H1 (cell line): ENCODE data around the gene SNTG2. TPM values are rescaled to one million over a fixed set of nuclear protein-coding genes. Genes with fewer than 3 reads are reported as not detected.

ENCODE experiments used
- CTCF ChIA-PET: fragments of 300-600 bp; sonication (Branson Sonifier 250); formaldehyde crosslinking; loops from one replicate; lab custom pipeline; 2021; ENCODE audit not compliant: partially characterized antibody; lab: Charles Lee
- POLR2A ChIA-PET: fragments of 300-600 bp; sonication (Branson Sonifier 250); formaldehyde crosslinking; loops from one replicate; lab custom pipeline; 2021; ENCODE audit warnings: inconsistent platforms; ENCODE audit not compliant: partially characterized antibody; lab: Charles Lee
- DNase-seq, 2 experiments: peaks; one replicate each; pipeline versions ENCODE4 v3.0.0 to v3.0.0-alpha.2; 2010 to 2022; ENCODE audit warnings: low spot score in 2 of 2, low read depth in 1 of 2, mixed read lengths in 1 of 2
- FAIRE-seq: peaks from 2 replicates; lab custom pipeline; 2011; peaks lifted over from hg19 to GRCh38; lab: Jason Lieb, UNC
- H2AFZ ChIP-seq: 2 replicates; pipeline ENCODE4 v1.8.1; 2012; ENCODE audit warnings: low read length, inconsistent platforms
- H2AK5ac ChIP-seq: 2 replicates; pipeline ENCODE4 v1.6.1; 2013; ENCODE audit warnings: low read depth, low read length
- H2BK120ac ChIP-seq: replicated peaks from 2 replicates; pipeline ENCODE3; 2013; ENCODE audit warnings: low read depth, low read length, inconsistent platforms
- H2BK12ac ChIP-seq: 2 replicates; pipeline ENCODE4 v1.6.1; 2013; ENCODE audit warnings: low read depth, low read length
- H2BK15ac ChIP-seq: 2 replicates; pipeline ENCODE4 v1.6.1; 2013; ENCODE audit warnings: low read length
- H2BK20ac ChIP-seq: 2 replicates; pipeline ENCODE4 v1.6.1; 2013; ENCODE audit warnings: low read length
- H2BK5ac ChIP-seq: 2 replicates; pipeline ENCODE4 v1.6.1; 2013; ENCODE audit warnings: low read depth, low read length
- H3K14ac ChIP-seq: 2 replicates; pipeline ENCODE4 v1.6.1; 2013; ENCODE audit warnings: inconsistent platforms; ENCODE audit not compliant: insufficient read length
- H3K18ac ChIP-seq: 2 replicates; pipeline ENCODE4 v1.6.1; 2013; ENCODE audit warnings: low read length; ENCODE audit errors: extremely low read depth
- H3K23ac ChIP-seq: 2 replicates; pipeline ENCODE4 v1.6.1; 2013; ENCODE audit warnings: inconsistent platforms; ENCODE audit not compliant: insufficient read length
- H3K23me2 ChIP-seq: 2 replicates; pipeline ENCODE4 v1.6.1; 2013; ENCODE audit warnings: low read depth, low read length
- H3K27ac ChIP-seq: 2 replicates; pipeline ENCODE4 v1.6.1; 2011; ENCODE audit warnings: low read depth, low read length, inconsistent platforms
- H3K27me3 ChIP-seq, 4 experiments: replicated peaks in 1 of 4; 1 replicate in 1 of 4; 2 replicates in 3 of 4; pipeline versions ENCODE4 v1.6.1 to v1.8.1; 2011 to 2013; ENCODE audit warnings: low read length in 3 of 4, mild to moderate bottlenecking in 3 of 4, inconsistent platforms in 2 of 4, mixed read lengths in 2 of 4, moderate library complexity in 1 of 4; ENCODE audit not compliant: control insufficient read depth in 3 of 4, insufficient read depth in 3 of 4; ENCODE audit errors: extremely low read depth in 1 of 4
- H3K36me3 ChIP-seq, 4 experiments: 2 replicates each; pipeline versions ENCODE4 v1.6.1 to v1.8.1; 2011 to 2013; ENCODE audit warnings: mild to moderate bottlenecking in 4 of 4, low read length in 3 of 4, moderate library complexity in 2 of 4, control low read depth in 1 of 4, inconsistent platforms in 1 of 4; ENCODE audit not compliant: insufficient read depth in 4 of 4, control insufficient read depth in 2 of 4
- H3K4ac ChIP-seq: replicated peaks from 2 replicates; pipeline ENCODE3; 2013; ENCODE audit warnings: low read length, low read depth, mixed read lengths, inconsistent platforms; ENCODE audit not compliant: insufficient read length
- H3K4me1 ChIP-seq, 4 experiments: replicated peaks in 1 of 4; 1 replicate in 1 of 4; 2 replicates in 3 of 4; pipeline versions ENCODE4 v1.6.1 to v1.8.1; 2011 to 2013; ENCODE audit warnings: low read length in 3 of 4, inconsistent platforms in 2 of 4, mixed read lengths in 1 of 4; ENCODE audit not compliant: insufficient read depth in 4 of 4, control insufficient read depth in 3 of 4
- H3K4me2 ChIP-seq, 2 experiments: 2 replicates each; pipeline versions ENCODE4 v1.6.1 to v1.8.1; 2011 to 2013; ENCODE audit warnings: low read depth in 2 of 2, low read length in 2 of 2, control low read depth in 1 of 2, inconsistent platforms in 1 of 2, mild to moderate bottlenecking in 1 of 2; ENCODE audit not compliant: insufficient read depth in 1 of 2
- H3K4me3 ChIP-seq, 4 experiments: fragments of 200-600, 300-600 bp in 1 of 4; sonication (generic), shearing (Covaris generic), sonication (Bioruptor Twin) in 1 of 4; 2 replicates each; pipeline versions ENCODE4 v1.5.1 to v1.8.1; 2011 to 2016; ENCODE audit warnings: low read length in 4 of 4, low read depth in 3 of 4, control low read depth in 2 of 4, inconsistent platforms in 2 of 4, mild to moderate bottlenecking in 2 of 4, mixed read lengths in 1 of 4, moderate library complexity in 1 of 4; ENCODE audit not compliant: insufficient read depth in 2 of 4; ENCODE audit errors: extremely low read depth in 1 of 4
- H3K56ac ChIP-seq: replicated peaks from 2 replicates; pipeline ENCODE3; 2013; ENCODE audit warnings: low read depth, mild to moderate bottlenecking, mixed read lengths, low read length, inconsistent platforms; ENCODE audit not compliant: insufficient read length
- H3K79me1 ChIP-seq: 2 replicates; pipeline ENCODE4 v1.6.1; 2013; ENCODE audit warnings: low read depth, low read length, control low read depth
- H3K79me2 ChIP-seq, 2 experiments: 2 replicates each; pipeline versions ENCODE4 v1.6.1 to v1.8.1; 2012 to 2013; ENCODE audit warnings: low read length in 2 of 2, mild to moderate bottlenecking in 2 of 2, inconsistent platforms in 1 of 2; ENCODE audit not compliant: insufficient read depth in 2 of 2, control insufficient read depth in 1 of 2
- H3K9ac ChIP-seq, 4 experiments: replicated peaks in 1 of 4; 1 replicate in 1 of 4; 2 replicates in 3 of 4; pipeline versions ENCODE4 v1.6.1 to v1.8.1; 2011 to 2013; ENCODE audit warnings: low read depth in 3 of 4, low read length in 3 of 4, control low read depth in 2 of 4, mild to moderate bottlenecking in 2 of 4, moderate library complexity in 2 of 4, inconsistent platforms in 1 of 4; ENCODE audit errors: extremely low read depth in 1 of 4
- H3K9me3 ChIP-seq, 2 experiments: 2 replicates each; pipeline versions ENCODE4 v1.6.1 to v1.8.1; 2012 to 2013; ENCODE audit warnings: mild to moderate bottlenecking in 2 of 2, moderate library complexity in 2 of 2, control low read depth in 1 of 2, inconsistent platforms in 1 of 2, low read depth in 1 of 2, low read length in 1 of 2, mixed read lengths in 1 of 2; ENCODE audit not compliant: insufficient read depth in 2 of 2
- H4K20me1 ChIP-seq, 2 experiments: replicated peaks in 1 of 2; 2 replicates each; pipeline versions ENCODE3 to v1.8.1; 2011 to 2013; ENCODE audit warnings: inconsistent platforms in 2 of 2, low read length in 2 of 2, mild to moderate bottlenecking in 1 of 2; ENCODE audit not compliant: insufficient read depth in 2 of 2, control insufficient read depth in 1 of 2
- H4K5ac ChIP-seq: 2 replicates; pipeline ENCODE4 v1.6.1; 2013; ENCODE audit warnings: low read length, low read depth, mixed read lengths, inconsistent platforms; ENCODE audit not compliant: insufficient read length
- H4K8ac ChIP-seq: 2 replicates; pipeline ENCODE4 v1.8.0; 2013; ENCODE audit warnings: mild to moderate bottlenecking, moderate library complexity, low read length, inconsistent platforms; ENCODE audit not compliant: insufficient read depth; ENCODE audit errors: extremely low read depth
- H4K91ac ChIP-seq: replicated peaks from 2 replicates; pipeline ENCODE3; 2013; ENCODE audit warnings: low read length, mixed read lengths, inconsistent platforms; ENCODE audit not compliant: insufficient read length
- ASH2L ChIP-seq: fragments of 200-600, 300-600 bp; sonication (generic); IDR thresholded peaks from one replicate; pipeline ENCODE4 v1.7.1; 2017; ENCODE audit warnings: low read length
- CBX8 ChIP-seq: fragments of 300-800, 300-1000 bp; sonication (generic); IDR thresholded peaks from 2 replicates; pipeline ENCODE4 v1.7.1; 2016; ENCODE audit warnings: low read depth, low read length, borderline replicate concordance
- E2F6 ChIP-seq: IDR thresholded peaks from 2 replicates; pipeline ENCODE4 v1.6.1; 2012; ENCODE audit warnings: inconsistent platforms
- EZH2 ChIP-seq: fragments of 200-600 bp; sonication (generic); IDR thresholded peaks from 2 replicates; pipeline ENCODE4 v1.7.1; 2012; ENCODE audit warnings: low read depth, mild to moderate bottlenecking, moderate library complexity, low read length, inconsistent platforms; ENCODE audit not compliant: severe bottlenecking
- GTF2F1 ChIP-seq: IDR thresholded peaks from 2 replicates; pipeline ENCODE4 v1.6.1; 2012; ENCODE audit warnings: low read depth, low read length, improper control_type of control experiment, borderline replicate concordance
- MAX ChIP-seq: IDR thresholded peaks from 2 replicates; pipeline ENCODE4 v1.6.1; 2012; ENCODE audit warnings: inconsistent platforms
- POLR2A ChIP-seq, 2 experiments: IDR thresholded peaks; 1 replicate in 1 of 2; 2 replicates in 1 of 2; pipeline ENCODE4 v1.6.1; 2011; ENCODE audit warnings: low read depth in 2 of 2, low read length in 2 of 2, mild to moderate bottlenecking in 2 of 2; ENCODE audit errors: control extremely low read depth in 1 of 2
- POU5F1 ChIP-seq: IDR thresholded peaks from 2 replicates; pipeline ENCODE4 v1.6.1; 2011; ENCODE audit warnings: low read depth, mild to moderate bottlenecking, low read length, moderate library complexity
- SAP30 ChIP-seq: fragments of 300-600 bp; sonication (generic); IDR thresholded peaks from 2 replicates; pipeline ENCODE4 v1.7.1; 2012; ENCODE audit warnings: low read length, moderate library complexity, mild to moderate bottlenecking, inconsistent platforms; ENCODE audit not compliant: insufficient read depth, insufficient replicate concordance
- SIX5 ChIP-seq: IDR thresholded peaks from 2 replicates; pipeline ENCODE4 v1.6.1; 2011; ENCODE audit warnings: mild to moderate bottlenecking, low read depth, low read length
- SP2 ChIP-seq: IDR thresholded peaks from 2 replicates; pipeline ENCODE4 v1.6.1; 2012; ENCODE audit warnings: mild to moderate bottlenecking, low read length, inconsistent platforms
- TCF12 ChIP-seq: IDR thresholded peaks from 2 replicates; pipeline ENCODE4 v1.6.1; 2011; ENCODE audit warnings: low read depth, mild to moderate bottlenecking, low read length
- USF2 ChIP-seq: IDR thresholded peaks from 2 replicates; pipeline ENCODE4 v1.6.1; 2011; ENCODE audit warnings: low read length, improper control_type of control experiment
- YY1 ChIP-seq: IDR thresholded peaks from 2 replicates; pipeline ENCODE4 v1.6.1; 2011; ENCODE audit warnings: low read depth, mild to moderate bottlenecking, low read length
- whole genome bisulfite sequencing, 2 experiments: shearing (Covaris generic) in 1 of 2; methylation state at CpG; one replicate each; pipeline versions ENCODE4 v1.1.6 to v1.1.7; 2013 to 2015; ENCODE audit warnings: low lambda C conversion rate in 2 of 2, mixed read lengths in 2 of 2, inconsistent platforms in 1 of 2, low coverage in 1 of 2, missing lambda C conversion rate in 1 of 2; ENCODE audit not compliant: insufficient replicate concordance in 2 of 2, insufficient coverage in 1 of 2, insufficient read length in 1 of 2; ENCODE audit errors: extremely low coverage in 1 of 2, missing lambda C conversion rate in 1 of 2; 5-methylcytosine and 5-hydroxymethylcytosine counted together
- polyA plus RNA-seq, 7 experiments: library from polyadenylated mRNA; depleted of rRNA in 3 of 7; stranded (reverse) in 5 of 7; unstranded in 2 of 7; fragments of >200 nt in 5 of 7; fragments of 200-250 nt in 2 of 7; gene quantifications; 1 replicate in 5 of 7; 2 replicates in 1 of 7; 4 replicates in 1 of 7; pipeline versions ENCODE4 v1.2.1 to v1.2.3, GENCODE V29; 2011 to 2013; ENCODE audit warnings: missing spikeins in 2 of 7, mixed read lengths in 2 of 7
- total RNA-seq: library from RNA; stranded (reverse); fragmentation: NEBNext Ultra II Directional; extraction: Animal tissue kit (Norgen Biotek cat#: 25700); gene quantifications from 2 replicates; pipeline ENCODE4 v1.2.1, GENCODE V29; 2021

SNTG2 gene
- total and polyA plus RNA-seq, 2 of the 8 experiments (the other 6 are each of a cell fraction or from before 2014, with no cell fraction given) = 6.6 to 18.1 TPM

- Histone ChIP-seq H3K4ac (no peak overlapping the region), H2BK15ac (no peak overlapping the region), H3K9me3 (no peaks in the 10 kb centered on the region), H2BK120ac (no peak overlapping the region), H3K27me3 (no peaks in the 10 kb centered on the region), H3K4me1 (no peaks in the 10 kb centered on the region; a peak in 1 of 7 replicates), H3K18ac (no peak overlapping the region), H3K4me2 (no peak overlapping the region), H2BK20ac (no peak overlapping the region), H3K79me2 (no peaks in the 10 kb centered on the region), H2AFZ (no peak overlapping the region), H3K9ac (no peak overlapping the region), H3K4me3 (no peak overlapping the region), H4K91ac (no peak overlapping the region), H4K5ac (no peak overlapping the region), H4K20me1 (no peaks in the 10 kb centered on the region), H3K56ac (no peak overlapping the region), H2BK5ac (no peak overlapping the region), H3K23ac (no peak overlapping the region), H3K23me2 (no peaks in the 10 kb centered on the region), H3K27ac (no peak overlapping the region), H2BK12ac (no peak overlapping the region), H4K8ac (no peak overlapping the region), H3K14ac (no peak overlapping the region), H3K79me1 (no peaks in the 10 kb centered on the region), H3K36me3 (no peaks in the 10 kb centered on the region), H2AK5ac (no peak overlapping the region)
- POLR2A ChIA-PET = no interaction called here
- no peak for FAIRE-seq
- CTCF ChIA-PET = no interaction called here
- 92% methylated on average over 14 of the region's 14 CpGs; no CpG with 5 or more reads in 1 of the 2 experiments for WGBS, 2 experiments
- DNase-seq = no peak
- no peak for TF ChIP-seq CBX8
- no peak for TF ChIP-seq POU5F1
- TF ChIP-seq EZH2 = no peak
- no peak for TF ChIP-seq SIX5
- TF ChIP-seq ASH2L = no peak
- no peak for TF ChIP-seq SP2
- no peak for TF ChIP-seq GTF2F1
- TF ChIP-seq POLR2A (IDR thresholded peaks at IDR 0.05; ENCODE audit: control extremely low read depth in 1 of 2, low read depth in 2 of 2, low read length in 2 of 2) = no peak
- TF ChIP-seq TCF12 = no peak
- no peak for TF ChIP-seq USF2
- no peak for TF ChIP-seq YY1
- no peak for TF ChIP-seq E2F6
- TF ChIP-seq MAX = no peak
- TF ChIP-seq SAP30 = no peak
Observed at GRCh38 chr2:1375794-1376193, 425.1 kb downstream of the SNTG2 start.
